IPS DF 6.9 (cell line): ENCODE data around the gene ZNRF3.

Source experiments
- DNase-seq: peaks from one replicate; pipeline ENCODE4 v3.0.0-alpha.2; 2013; ENCODE audit warnings: low read depth, low spot score
- H3K27ac ChIP-seq: one replicate; pipeline ENCODE4 v1.5.1; 2013; ENCODE audit warnings: low read length, control low read depth
- H3K27me3 ChIP-seq: 2 replicates; pipeline ENCODE4 v1.6.1; 2013; ENCODE audit warnings: mild to moderate bottlenecking, low read length; ENCODE audit not compliant: control insufficient read depth, insufficient read depth
- H3K36me3 ChIP-seq: 2 replicates; pipeline ENCODE4 v1.6.1; 2013; ENCODE audit warnings: low read length; ENCODE audit not compliant: control insufficient read depth, insufficient read depth
- H3K4me1 ChIP-seq: 2 replicates; pipeline ENCODE4 v1.6.1; 2013; ENCODE audit warnings: low read length; ENCODE audit not compliant: control insufficient read depth, insufficient read depth
- H3K4me3 ChIP-seq: 2 replicates; pipeline ENCODE4 v1.5.1; 2013; ENCODE audit warnings: mild to moderate bottlenecking, low read length
- H3K9me3 ChIP-seq: 2 replicates; pipeline ENCODE4 v1.6.1; 2013; ENCODE audit warnings: low read length, inconsistent platforms; ENCODE audit not compliant: control insufficient read depth, insufficient read depth
- WGBS: extraction: QIAGEN DNeasy Blood & Tissue Kit; methylation state at CpG from one replicate; pipeline ENCODE4 v1.1.7; 2013; ENCODE audit warnings: mixed read lengths, missing lambda C conversion rate; ENCODE audit not compliant: insufficient read length, insufficient coverage; 5-methylcytosine and 5-hydroxymethylcytosine counted together

The ZNRF3 gene

DNA sequence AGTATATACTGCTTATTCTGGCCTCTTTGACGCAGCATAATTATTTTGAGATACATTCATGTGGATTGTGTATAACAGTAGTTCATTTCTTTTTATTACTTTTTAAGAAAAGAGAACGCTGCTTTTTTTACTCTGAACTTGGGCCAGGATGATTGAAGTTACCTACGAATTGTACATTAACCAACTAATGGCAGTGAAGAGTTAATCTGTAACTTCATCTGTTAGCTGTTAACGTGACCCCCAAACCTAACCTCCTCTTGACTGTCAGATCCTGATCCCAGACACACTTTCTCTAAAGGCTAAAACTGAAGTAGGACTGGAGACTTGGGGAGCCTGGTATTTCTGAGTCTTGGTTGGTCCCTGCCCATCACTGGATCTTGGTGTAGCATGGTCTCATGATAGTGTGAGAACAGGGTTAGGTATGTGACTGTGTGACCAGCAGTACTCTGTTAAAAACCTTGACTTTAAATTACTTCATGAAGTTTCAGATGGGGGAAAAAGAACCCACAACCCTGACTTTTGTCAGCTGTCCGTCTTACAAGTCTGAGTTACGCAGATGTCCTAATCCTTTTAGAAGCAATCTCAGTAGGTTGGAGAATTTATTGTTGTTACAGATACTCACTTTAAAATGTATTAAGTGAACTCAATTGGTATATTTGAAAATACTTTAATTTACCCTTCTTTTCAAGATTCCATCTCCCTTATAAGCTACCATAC, 138.9 kb downstream of the ZNRF3 start:
- Histone ChIP-seq H3K36me3 (no peaks in the 10 kb centered on the region), H3K27ac (no peak overlapping the region), H3K9me3 (no peaks in the 10 kb centered on the region), H3K27me3 (no peaks in the 10 kb centered on the region), H3K4me1 (peaks cover 2% of the 10 kb centered on the region; the same call in 1 of the 2 replicates), H3K4me3 (no peak overlapping the region)
- WGBS, result no CpG with 5 or more reads among the region's 6 CpGs
- no peak for DNase-seq

DNA sequence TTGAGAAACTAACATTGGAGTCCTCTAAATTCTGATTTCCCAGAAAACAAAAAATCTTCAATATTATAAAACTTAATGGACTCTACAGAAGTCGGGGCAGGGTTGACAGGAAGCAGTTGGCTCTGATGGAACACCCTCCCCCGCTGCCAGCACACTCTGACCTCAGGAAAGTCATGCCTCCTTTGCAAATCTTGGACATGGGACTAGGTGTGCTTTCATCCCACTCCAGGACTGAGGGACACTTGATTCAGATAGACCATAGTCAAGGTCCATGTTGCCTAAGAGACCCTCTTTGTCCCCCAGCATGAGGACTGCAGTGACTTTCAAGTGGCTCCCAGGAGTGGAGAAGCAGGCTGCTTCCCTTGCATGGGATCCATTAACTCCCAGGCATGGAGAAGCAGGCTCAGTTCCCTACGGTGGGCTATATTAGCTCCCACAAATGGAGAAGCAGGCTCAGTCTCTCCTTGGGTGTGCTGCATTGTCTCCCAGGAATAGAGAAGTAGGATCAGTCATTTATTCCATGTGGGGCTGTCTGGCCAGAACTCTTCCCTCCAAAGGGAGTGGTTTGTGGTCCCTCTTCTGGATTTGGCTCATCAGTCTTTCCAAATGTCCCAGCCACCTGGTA, 139.9 kb downstream of the ZNRF3 start:
- peaks cover 2% of the 10 kb centered on the region; the same call in 1 of the 2 replicates for H3K4me1 ChIP-seq
- H3K36me3 ChIP-seq, result no peaks in the 10 kb centered on the region
- H3K4me3 ChIP-seq, result no peak overlapping the region
- no peak overlapping the region for H3K27ac ChIP-seq
- no CpG with 5 or more reads among the region's 3 CpGs for WGBS
- no peaks in the 10 kb centered on the region for H3K27me3 ChIP-seq
- no peaks in the 10 kb centered on the region for H3K9me3 ChIP-seq
- no peak for DNase-seq

- Histone ChIP-seq H3K4me1 (peaks cover 9% of the 10 kb centered on the region), H3K36me3 (no peaks in the 10 kb centered on the region), H3K9me3 (no peaks in the 10 kb centered on the region), H3K27ac (no peak overlapping the region), H3K27me3 (no peaks in the 10 kb centered on the region), H3K4me3 (no peak overlapping the region)
- DNase-seq, result no peak
- no CpG with 5 or more reads among the region's 3 CpGs for WGBS
These were observed 143.2 kb downstream of the ZNRF3 start for GRCh38 chr22:29026579-29026978.

DNA sequence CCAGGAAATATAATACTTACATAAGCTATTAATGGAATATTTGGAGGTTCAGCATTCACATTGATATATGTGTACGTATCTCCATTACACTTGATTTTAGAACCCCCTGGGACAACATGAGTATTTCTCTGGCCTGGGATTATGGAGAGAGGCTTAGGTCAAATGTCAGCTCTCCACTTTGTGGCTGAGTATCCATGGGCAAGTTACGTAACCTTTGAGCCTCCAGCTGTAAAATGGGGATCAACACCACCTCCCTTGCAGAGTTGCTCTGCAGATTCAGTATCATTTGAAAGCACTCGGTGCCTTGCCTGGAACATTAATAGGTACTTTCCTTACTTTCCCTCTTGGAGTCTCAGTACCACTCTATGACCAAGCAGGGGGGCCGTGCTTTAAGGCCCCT, 145.1 kb downstream of the ZNRF3 start:
- Histone ChIP-seq H3K4me1 (peaks cover 11% of the 10 kb centered on the region), H3K27me3 (no peaks in the 10 kb centered on the region), H3K9me3 (no peaks in the 10 kb centered on the region), H3K27ac (no peak overlapping the region), H3K4me3 (no peak overlapping the region), H3K36me3 (no peaks in the 10 kb centered on the region)
- no CpG with 5 or more reads among the region's 4 CpGs for WGBS
- no peak for DNase-seq

GRCh38 chr22:29029202-29030000, 146.0 kb downstream of the ZNRF3 start:
- H3K4me3 ChIP-seq, result no peak overlapping the region
- H3K36me3 ChIP-seq, result no peaks in the 10 kb centered on the region
- peaks cover 11% of the 10 kb centered on the region for H3K4me1 ChIP-seq
- H3K9me3 ChIP-seq, result no peaks in the 10 kb centered on the region
- H3K27me3 ChIP-seq, result no peaks in the 10 kb centered on the region
- no peak for DNase-seq
- WGBS, result no CpG with 5 or more reads among the region's 9 CpGs
- no peak overlapping the region for H3K27ac ChIP-seq

- Histone ChIP-seq H3K4me1 (peaks cover 11% of the 10 kb centered on the region), H3K4me3 (peak overlapping the region; percentile 47; the same call in 1 of the 2 replicates), H3K36me3 (no peaks in the 10 kb centered on the region), H3K27ac (no peak overlapping the region), H3K9me3 (no peaks in the 10 kb centered on the region), H3K27me3 (no peaks in the 10 kb centered on the region)
- no CpG with 5 or more reads among the region's 20 CpGs for WGBS
- no peak for DNase-seq
These were observed 146.7 kb downstream of the ZNRF3 start for GRCh38 chr22:29030016-29030617.

DNA sequence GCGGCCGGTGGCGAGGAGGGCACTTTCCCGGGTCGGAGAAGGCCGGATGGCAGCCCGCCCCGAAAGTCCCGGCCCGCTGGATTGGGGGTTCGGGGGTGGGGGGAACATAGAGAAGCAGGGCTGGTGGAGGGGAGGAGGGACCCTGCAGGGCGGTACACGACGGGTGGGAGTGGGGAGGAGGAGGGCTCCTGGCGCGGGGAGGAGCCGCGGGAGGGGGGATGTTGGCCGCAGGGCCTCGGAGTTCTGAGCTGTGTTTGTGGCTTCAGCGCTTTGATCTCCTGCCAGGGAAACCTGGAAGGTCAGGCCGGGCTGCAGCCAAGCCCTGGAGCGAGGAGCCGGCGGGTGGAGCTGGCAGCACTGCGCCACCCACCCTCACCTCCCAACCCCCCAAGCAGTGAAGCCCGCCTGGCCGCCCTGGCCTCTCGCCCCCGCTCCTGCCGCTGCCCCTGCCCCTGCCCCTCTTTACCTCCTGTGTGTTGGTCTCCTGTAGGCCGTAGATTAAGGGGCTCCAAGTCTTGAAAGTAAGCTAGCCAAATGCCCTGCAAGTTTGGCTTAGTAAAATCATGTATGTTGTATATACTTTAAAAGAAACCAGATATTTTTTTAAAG, 147.3 kb downstream of the ZNRF3 start:
- WGBS, result no CpG with 5 or more reads among the region's 32 CpGs
- no peak overlapping the region for H3K27ac ChIP-seq
- DNase-seq, result peak; percentile 39
- H3K4me1 ChIP-seq, result peaks cover 11% of the 10 kb centered on the region
- peak overlapping the region; percentile 47; the same call in 1 of the 2 replicates for H3K4me3 ChIP-seq
- no peaks in the 10 kb centered on the region for H3K9me3 ChIP-seq
- H3K27me3 ChIP-seq, result no peaks in the 10 kb centered on the region
- H3K36me3 ChIP-seq, result no peaks in the 10 kb centered on the region

DNA sequence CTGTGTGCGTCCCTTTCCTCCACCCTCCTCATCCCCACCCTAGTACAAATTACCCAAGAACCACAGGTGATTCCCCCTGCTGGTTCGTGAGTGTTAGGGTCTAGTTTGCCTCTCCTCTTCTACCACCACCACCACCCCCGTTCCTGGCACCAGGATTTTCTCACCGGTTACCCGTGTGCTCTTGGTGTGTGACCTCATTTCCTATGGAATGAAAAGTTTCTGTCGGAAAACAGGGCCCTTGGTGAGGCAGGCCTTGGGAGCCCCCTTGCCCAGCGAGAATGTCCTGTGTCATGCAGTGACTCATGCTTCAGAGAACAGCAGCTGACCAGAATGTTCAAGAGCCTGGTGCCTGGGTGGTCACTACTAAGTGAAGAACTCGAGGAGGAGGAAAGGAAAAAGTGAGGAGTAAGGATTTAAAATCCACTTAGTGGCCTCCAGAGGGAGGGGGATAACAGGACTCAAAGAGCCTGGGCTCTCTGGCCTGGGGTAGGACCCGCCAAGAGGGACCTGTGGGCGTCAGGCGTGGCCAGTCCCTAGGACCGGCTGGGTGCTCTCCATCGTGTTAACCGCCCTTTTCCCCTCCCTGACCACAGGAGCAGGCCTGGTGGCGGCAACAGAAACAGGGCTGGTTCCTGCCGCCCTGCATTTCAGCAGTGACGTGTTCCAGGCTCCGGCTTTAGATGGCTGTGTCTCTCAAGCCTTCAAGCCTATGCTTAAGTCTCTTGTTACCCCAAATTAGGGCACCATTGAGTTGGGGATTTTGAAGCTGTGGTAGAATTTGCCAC, 148.0 kb downstream of the ZNRF3 start:
- Histone ChIP-seq H3K9me3 (no peaks in the 10 kb centered on the region), H3K4me3 (no peak overlapping the region), H3K36me3 (no peaks in the 10 kb centered on the region), H3K27ac (no peak overlapping the region), H3K4me1 (peaks cover 11% of the 10 kb centered on the region), H3K27me3 (no peaks in the 10 kb centered on the region)
- WGBS, result no CpG with 5 or more reads among the region's 18 CpGs
- DNase-seq, result no peak

DNA sequence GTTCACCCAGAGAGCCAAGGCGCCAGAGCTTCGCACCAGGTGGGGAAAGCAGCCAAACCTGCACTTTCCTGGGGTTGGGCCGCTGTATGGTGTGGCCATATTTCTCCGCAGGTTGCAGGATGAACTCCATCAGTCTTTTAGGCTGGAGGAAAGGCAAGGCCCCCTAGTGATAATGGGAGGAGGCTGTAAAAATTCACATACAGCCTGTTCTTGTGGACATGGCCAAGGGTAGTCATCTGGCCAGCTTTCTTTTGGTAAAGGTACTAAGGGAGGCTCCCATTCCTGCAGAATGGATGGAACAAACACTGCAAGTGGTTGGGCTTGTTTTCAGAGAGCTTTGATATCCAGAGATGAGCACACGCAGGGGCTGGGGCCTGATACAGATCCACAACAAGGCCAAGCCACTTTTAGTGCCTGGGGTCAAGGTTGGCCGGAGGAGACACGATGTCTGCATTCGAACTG, 148.7 kb downstream of the ZNRF3 start:
- no peaks in the 10 kb centered on the region for H3K27me3 ChIP-seq
- no peak overlapping the region for H3K4me3 ChIP-seq
- H3K4me1 ChIP-seq, result peaks cover 11% of the 10 kb centered on the region
- DNase-seq, result no peak
- no CpG with 5 or more reads among the region's 8 CpGs for WGBS
- H3K36me3 ChIP-seq, result no peaks in the 10 kb centered on the region
- H3K9me3 ChIP-seq, result no peaks in the 10 kb centered on the region
- H3K27ac ChIP-seq, result no peak overlapping the region
